Stimulated activated CD4-positive, alpha-beta T cell treated with anti-CD3 and anti-CD28 coated beads, Interleukin-4, amount 100 ng/mL, for 24 hours (primary cell): ENCODE data around the gene LRRC17.

Source experiments
- DNase-seq: peaks from one replicate; pipeline ENCODE4 v3.0.0-alpha.2; 2020

The LRRC17 gene

GRCh38 chr7:102990642-102991041, 77.8 kb downstream of the LRRC17 start:
- DNase-seq, result no peak

GRCh38 chr7:102991077-102991539, 78.3 kb downstream of the LRRC17 start:
- no peak for DNase-seq

- no peak for DNase-seq
Observed at GRCh38 chr7:102991540-102992214, 78.9 kb downstream of the LRRC17 start.

GRCh38 chr7:102992509-102992937, 79.7 kb downstream of the LRRC17 start:
- DNase-seq, result no peak

GRCh38 chr7:102992938-102993717, 80.3 kb downstream of the LRRC17 start:
- no peak for DNase-seq

- DNase-seq, result no peak
Observed at GRCh38 chr7:102993718-102994029, 80.9 kb downstream of the LRRC17 start.

- DNase-seq, result no peak
Observed at GRCh38 chr7:102994567-102994966, 81.8 kb downstream of the LRRC17 start.
